GM12872 (cell line): ENCODE measurements around the gene SURF1.
A peak's percentile ranks its signal among the peaks of the same experiment; 100 is the strongest.

ENCODE experiments used
- TF ChIP-seq, protein P1 (sequence below): IDR thresholded peaks from 3 replicates; pipeline ENCODE4 v1.5.1; 2011; ENCODE audit warnings: low read depth, mild to moderate bottlenecking, low read length, moderate library complexity; ENCODE audit not compliant: insufficient read depth

The SURF1 gene

DNA sequence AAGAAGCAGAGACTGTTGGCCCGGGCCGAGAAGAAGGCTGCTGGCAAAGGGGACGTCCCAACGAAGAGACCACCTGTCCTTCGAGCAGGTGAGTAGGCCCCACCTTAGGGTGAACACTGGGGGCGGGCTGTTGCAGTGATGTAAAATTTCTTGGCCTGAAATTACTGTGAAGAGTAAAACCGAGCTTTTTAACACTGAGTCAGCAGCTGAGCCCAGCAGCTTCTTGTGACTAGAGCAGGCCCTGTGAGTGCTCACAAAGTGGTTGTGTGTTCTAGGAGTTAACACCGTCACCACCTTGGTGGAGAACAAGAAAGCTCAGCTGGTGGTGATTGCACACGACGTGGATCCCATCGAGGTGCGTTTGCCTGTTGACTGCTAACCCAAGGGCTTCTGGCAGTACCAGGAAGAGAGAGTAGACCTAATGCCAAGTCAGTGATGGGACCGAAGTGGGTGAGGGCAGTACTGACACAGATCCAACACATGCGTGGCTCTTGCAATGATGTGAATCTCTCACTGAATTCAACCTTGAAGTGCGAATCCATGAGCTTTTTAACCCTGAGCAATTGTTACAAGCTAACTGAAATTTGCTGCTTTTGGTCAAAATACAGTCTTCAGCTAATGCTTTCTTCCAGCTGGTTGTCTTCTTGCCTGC lies 6.2 kb downstream of the SURF1 start:
- TF ChIP-seq, protein P1, sequence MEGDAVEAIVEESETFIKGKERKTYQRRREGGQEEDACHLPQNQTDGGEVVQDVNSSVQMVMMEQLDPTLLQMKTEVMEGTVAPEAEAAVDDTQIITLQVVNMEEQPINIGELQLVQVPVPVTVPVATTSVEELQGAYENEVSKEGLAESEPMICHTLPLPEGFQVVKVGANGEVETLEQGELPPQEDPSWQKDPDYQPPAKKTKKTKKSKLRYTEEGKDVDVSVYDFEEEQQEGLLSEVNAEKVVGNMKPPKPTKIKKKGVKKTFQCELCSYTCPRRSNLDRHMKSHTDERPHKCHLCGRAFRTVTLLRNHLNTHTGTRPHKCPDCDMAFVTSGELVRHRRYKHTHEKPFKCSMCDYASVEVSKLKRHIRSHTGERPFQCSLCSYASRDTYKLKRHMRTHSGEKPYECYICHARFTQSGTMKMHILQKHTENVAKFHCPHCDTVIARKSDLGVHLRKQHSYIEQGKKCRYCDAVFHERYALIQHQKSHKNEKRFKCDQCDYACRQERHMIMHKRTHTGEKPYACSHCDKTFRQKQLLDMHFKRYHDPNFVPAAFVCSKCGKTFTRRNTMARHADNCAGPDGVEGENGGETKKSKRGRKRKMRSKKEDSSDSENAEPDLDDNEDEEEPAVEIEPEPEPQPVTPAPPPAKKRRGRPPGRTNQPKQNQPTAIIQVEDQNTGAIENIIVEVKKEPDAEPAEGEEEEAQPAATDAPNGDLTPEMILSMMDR = no peak

DNA sequence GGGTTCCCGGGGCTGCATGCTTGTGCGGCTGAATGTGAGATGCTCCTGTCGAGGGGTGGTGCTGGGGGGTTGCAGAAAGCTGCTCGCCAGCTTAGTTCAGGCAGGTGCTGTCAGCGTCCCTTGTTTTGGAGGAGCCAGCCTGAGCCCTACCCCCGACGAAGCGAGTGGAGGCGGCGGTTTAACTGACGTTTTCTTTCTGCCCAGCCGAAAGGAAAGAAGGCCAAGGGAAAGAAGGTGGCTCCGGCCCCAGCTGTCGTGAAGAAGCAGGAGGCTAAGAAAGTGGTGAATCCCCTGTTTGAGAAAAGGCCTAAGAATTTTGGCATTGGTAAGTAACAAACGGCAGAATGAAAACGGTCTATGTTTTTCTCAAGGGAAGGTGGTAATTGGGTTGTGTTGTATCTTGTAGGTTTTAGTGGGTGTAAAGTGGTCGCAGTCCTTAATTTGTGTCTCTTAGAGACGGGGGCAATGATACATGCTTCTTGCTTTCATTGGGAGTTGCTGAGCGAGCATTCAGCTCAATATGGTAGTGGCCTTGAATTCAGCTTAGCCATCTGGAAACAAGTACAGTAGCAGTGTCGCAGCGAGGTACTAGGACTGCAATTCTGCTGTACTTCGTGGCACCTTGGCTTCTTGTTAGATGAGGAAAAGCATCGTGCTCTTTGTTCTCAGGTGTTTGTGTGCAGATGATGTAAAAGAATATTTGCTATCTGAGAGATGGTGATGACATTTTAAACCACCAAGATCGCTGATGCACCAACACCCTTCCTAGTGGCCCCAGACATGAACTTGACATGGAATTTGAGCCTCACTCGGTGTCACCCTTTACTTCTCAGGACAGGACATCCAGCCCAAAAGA lies 7.3 kb downstream of the SURF1 start:
- TF ChIP-seq, protein P1 = no peak

DNA sequence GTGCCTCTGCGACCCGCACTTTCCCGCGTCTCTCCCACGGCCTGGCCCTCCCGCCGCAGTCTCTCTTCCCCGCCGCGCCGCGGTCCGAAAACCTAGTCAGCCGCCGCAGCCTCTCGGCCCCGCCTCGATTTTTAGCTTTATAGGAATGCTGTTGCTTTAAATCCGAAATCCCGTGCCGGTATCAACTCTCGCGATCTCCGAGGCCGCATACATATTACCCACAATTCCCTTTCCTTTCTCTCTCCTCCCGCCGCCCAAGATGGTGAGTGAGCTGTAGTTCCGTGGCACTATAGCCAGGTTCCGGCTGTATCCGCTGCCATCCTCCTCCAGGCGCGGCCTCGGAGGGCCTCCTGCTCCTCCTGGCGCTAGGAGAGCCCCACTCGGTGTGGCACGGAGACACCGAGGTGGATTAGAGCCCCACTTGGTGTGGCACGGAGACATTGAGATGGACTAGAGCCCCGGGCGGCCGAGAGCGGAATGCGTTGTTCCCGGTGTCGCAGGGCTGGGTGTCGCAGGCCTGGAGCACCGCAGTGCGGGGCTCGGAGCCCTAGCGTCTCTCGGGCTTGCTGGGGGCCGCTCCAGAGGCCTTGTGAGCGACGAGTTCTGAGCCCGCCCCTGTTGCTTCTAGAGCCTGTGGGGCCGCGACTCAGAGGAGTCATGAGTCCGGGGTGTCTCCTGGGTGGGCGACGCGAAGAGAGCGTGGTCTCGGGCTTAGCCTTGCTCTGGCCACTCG lies 8.1 kb downstream of the SURF1 start, which contains the start of the genes MED22 and RPL7A:
Gene MED22 (minus strand): TSS at position 147 of the 733 bp plus-strand sequence. CDS start 1,469 bp downstream, outside the sequence.
Gene RPL7A (plus strand): TSS at position 234 of the 733 bp plus-strand sequence. CDS start 26 bp downstream, at position 260.
- TF ChIP-seq, protein P1 = no peak

DNA sequence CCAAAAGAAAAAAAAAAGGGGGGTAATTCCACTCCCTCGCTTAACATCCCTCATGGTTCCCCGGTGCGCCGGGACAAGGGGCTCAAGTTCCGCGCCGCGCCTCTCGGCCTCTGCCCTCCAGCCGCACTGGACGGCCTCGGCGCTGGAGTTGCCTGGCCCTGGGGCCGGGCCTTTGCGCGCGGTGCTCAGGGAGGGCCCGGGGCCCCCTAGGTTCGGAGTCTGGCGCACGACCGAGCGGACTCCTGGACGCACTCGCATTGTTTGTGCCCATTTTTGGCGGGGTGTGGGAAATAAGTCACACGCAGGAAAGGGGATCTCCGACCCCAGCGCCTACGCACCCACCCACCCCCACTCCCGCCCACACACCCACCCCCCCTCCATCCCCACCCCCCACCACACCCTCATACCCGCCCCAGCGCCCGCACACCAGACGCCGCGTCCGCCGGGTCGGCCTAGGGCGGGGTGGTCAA lies 8.7 kb downstream of the SURF1 start:
- TF ChIP-seq, protein P1 = 0 out of 3 replicates have a peak, but pooled peaks have one; percentile 3

DNA sequence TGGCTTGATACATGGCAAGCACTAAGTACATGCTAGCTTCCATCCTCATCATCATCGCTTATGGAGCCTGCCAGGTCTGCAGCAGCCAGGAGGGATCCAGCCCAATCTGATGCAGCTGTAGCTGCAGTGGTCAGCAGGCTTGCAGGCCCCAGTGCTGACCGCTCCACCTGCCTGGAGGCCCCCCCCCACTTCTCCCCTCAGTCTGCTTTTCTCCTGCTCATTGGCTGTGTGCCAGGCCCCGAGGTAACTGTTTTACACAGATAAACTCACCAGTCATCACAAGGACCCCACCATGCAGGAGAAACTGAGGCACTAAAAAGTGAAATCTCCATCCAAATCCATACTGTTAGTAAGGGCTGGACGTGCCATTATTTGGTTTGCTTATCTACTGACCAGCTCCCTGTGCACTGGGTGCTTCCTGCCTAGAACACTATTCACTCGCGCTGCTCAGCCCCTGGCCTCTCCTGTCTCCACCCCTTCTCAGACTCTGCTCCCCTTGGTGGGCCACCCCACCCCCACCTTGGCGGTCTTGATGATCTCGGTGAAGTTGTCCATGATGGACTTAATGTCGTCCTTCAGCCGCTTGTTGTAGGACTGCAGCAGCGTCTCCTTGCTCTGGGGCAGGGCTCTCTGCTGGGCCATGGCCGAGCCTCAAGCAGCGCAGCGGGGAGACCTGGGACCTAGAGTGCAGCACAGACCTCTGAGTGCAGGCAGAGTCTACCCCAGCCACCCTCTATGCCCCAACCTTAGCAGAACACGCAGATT lies 10.1 kb downstream of the SURF1 start:
- TF ChIP-seq, protein P1 = no peak

DNA sequence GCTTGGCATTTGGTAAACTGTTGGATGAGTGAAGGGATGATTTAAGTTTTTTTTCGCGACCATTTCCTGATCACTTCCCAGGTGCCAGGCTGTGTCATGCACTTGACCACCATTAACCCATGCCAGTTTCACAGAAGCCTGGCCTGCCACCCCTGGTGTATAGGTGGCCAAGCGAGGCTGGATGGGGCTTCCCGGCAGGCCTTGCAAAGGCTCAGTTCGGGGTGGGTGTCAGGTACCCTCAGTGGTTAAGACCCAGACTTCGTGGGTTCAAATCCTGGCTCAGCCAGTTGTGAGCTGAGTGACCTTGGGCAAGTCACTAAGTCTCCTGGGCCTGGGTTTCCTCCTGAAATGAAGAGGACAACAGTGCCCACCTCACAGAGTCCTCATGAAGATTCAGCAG lies 10.7 kb downstream of the SURF1 start:
- TF ChIP-seq, protein P1 = no peak
